ENCODE results near the gene TOX3.

GRCh38 chr16:52469775-52470174 is 77.2 kb downstream of the TOX3 start:
- no peak for TF ChIP-seq EZH2 (IDR thresholded peaks at IDR 0.05)
- TF ChIP-seq POLR2AphosphoS5 (IDR thresholded peaks at IDR 0.05; ENCODE audit: borderline replicate concordance, low read depth, low read length): no peak

Measured in SK-N-MC (cell line).